NK-92 (cell line): Measurements from ENCODE around the gene KHNYN.
"Not testable (repeated sequence)": the region's sequence is repeated elsewhere in the genome, so short reads cannot be mapped to it uniquely, and the experiment has no call there.

Experiments used
- DNase-seq: peaks from one replicate; lab custom pipeline; 2025; ENCODE audit not compliant: unreplicated experiment; lab: John Stamatoyannopoulos, UW

KHNYN gene

GRCh38 chr14:24437020-24437735 is 7.4 kb downstream of the KHNYN start:
- no peak for DNase-seq

- no peak for DNase-seq
These were observed 7.9 kb downstream of the KHNYN start for GRCh38 chr14:24437736-24438067.

- no peak for DNase-seq
These were observed 8.7 kb downstream of the KHNYN start for GRCh38 chr14:24438223-24439097.

GRCh38 chr14:24439257-24439656 is 9.5 kb downstream of the KHNYN start:
- DNase-seq = no peak

- DNase-seq = no peak
These were observed 10.3 kb downstream of the KHNYN start for GRCh38 chr14:24439830-24440605.

GRCh38 chr14:24440606-24441399 is 11.0 kb downstream of the KHNYN start:
- DNase-seq = no peak

GRCh38 chr14:24441485-24441884 is 11.7 kb downstream of the KHNYN start:
- DNase-seq = no peak

- no peak for DNase-seq
These were observed 12.1 kb downstream of the KHNYN start for GRCh38 chr14:24441904-24442239.

- DNase-seq = peak; percentile 82
These were observed 12.7 kb downstream of the KHNYN start, which contains the start of gene SDR39U1 for GRCh38 chr14:24442240-24443052. SDR39U1 (minus strand) TSS chr14:24442776; CDS start chr14:24442769, 7 bp downstream.

GRCh38 chr14:24443053-24443665 is 13.4 kb downstream of the KHNYN start:
- no peak for DNase-seq

- DNase-seq = not testable (repeated sequence)
These were observed 21.1 kb downstream of the KHNYN start for GRCh38 chr14:24450828-24451227.

- DNase-seq = no peak
These were observed 27.2 kb downstream of the KHNYN start for GRCh38 chr14:24456980-24457379.

- no peak for DNase-seq
These were observed 29.0 kb downstream of the KHNYN start for GRCh38 chr14:24458736-24459135.

- no peak for DNase-seq
These were observed 29.6 kb downstream of the KHNYN start for GRCh38 chr14:24459331-24459730.

GRCh38 chr14:24461336-24461735 is 31.6 kb downstream of the KHNYN start:
- no peak for DNase-seq

GRCh38 chr14:24463017-24463883 is 33.5 kb downstream of the KHNYN start:
- DNase-seq = no peak

- DNase-seq = no peak
These were observed 34.4 kb downstream of the KHNYN start for GRCh38 chr14:24463884-24464785.

GRCh38 chr14:24465368-24465767 is 35.6 kb downstream of the KHNYN start:
- no peak for DNase-seq
